Measurements from ENCODE around the gene NUDCD3. TPM values are rescaled to one million over a fixed set of nuclear protein-coding genes. Genes with fewer than 3 reads are reported as not detected.

Gene NUDCD3
- 100 to 1,000 TPM in 3 of 4 donors, 10 to 100 TPM in 1; 97.7 to 140 (median 122) TPM for total RNA-seq
- 10 to 100 TPM; 34.6 to 75.6 (median 43.9) TPM for polyA plus RNA-seq
- long read RNA-seq, donor 1, full-length matches to known transcripts: 60 of 72 reads
- long read RNA-seq, donor 1, partial matches to known transcripts: 7 of 72 reads
- long read RNA-seq, donor 1, other reads (novel, unspliced or antisense): 5 of 72 reads
- long read RNA-seq, donor 2, full-length matches to known transcripts: 155 of 204 reads
- long read RNA-seq, donor 2, partial matches to known transcripts: 16 of 204 reads
- long read RNA-seq, donor 2, other reads (novel, unspliced or antisense): 33 of 204 reads

DNA sequence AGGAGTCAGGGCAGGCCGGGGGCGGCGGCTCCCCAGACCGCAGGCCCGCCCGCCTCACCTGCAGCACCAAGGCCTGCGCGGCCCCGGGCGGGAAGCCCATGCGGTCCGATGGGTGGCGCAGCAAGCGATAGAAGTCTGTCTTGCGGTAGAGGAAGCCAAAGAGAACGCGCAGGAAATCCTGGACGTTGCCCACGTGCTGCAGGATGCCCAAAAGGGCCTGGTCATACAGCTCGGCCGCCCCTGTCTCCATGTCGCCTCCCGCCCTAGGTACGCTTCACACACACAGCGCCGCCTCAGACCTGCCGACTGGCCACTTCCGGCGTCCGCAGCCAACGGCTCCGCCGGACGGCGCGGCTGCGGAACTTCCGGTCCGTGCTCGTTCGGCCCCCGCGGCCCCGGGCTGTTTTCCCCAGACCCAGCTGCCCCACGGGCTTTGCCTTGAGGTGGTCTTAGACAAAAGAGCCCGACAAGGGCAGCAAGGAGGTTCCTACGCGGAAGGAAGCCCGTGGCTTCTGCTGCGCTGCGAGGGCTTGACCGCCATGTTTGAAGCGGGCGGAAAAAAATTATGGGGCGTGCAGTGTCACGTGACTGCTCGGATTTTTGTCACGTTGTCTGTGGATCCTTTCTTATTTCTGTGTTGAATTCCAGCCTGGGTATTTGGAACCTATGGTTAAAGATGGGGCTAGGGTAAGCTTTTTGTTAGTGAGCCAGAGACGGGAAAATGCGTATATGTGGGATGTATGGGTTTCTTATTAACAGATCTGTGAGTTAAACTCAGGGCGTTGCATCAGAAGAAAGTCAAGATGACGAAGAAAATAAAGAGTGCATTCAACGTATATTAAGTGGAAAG lies at the start of gene NUDCD3:
TSS of gene NUDCD3 (minus strand) at position 308 of the 850 bp plus-strand sequence. CDS start at position 250, 58 bp downstream.
- Histone ChIP-seq H3K4me1 (peaks cover 35% of the 10 kb centered on the region), H3K36me3 (ENCODE audit: insufficient read depth in 1 of 2, low read depth in 1 of 2) (no peaks in the 10 kb centered on the region), H3K27ac (peak within 1 kb of the TSS; percentile 97), H3K27me3 (ENCODE audit: insufficient read depth in 3 of 3, low read length in 2 of 3) (no peaks in the 10 kb centered on the region), H3K4me3 (peak within 1 kb of the TSS; percentile 88), H3K9me3 (no peaks in the 10 kb centered on the region)
- DNase-seq: peak; percentile 85 to 93
- WGBS, 3 donors: 0 to 1% (median 1%) methylated on average over 57 to 63 of the region's 63 CpGs
- ATAC-seq: peak; percentile 94 to 98 (median 96)
- intact Hi-C loops (cut with DNase I): no loop called here
- TF ChIP-seq, protein P1, sequence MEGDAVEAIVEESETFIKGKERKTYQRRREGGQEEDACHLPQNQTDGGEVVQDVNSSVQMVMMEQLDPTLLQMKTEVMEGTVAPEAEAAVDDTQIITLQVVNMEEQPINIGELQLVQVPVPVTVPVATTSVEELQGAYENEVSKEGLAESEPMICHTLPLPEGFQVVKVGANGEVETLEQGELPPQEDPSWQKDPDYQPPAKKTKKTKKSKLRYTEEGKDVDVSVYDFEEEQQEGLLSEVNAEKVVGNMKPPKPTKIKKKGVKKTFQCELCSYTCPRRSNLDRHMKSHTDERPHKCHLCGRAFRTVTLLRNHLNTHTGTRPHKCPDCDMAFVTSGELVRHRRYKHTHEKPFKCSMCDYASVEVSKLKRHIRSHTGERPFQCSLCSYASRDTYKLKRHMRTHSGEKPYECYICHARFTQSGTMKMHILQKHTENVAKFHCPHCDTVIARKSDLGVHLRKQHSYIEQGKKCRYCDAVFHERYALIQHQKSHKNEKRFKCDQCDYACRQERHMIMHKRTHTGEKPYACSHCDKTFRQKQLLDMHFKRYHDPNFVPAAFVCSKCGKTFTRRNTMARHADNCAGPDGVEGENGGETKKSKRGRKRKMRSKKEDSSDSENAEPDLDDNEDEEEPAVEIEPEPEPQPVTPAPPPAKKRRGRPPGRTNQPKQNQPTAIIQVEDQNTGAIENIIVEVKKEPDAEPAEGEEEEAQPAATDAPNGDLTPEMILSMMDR (IDR thresholded peaks at IDR 0.05): no peak

DNA sequence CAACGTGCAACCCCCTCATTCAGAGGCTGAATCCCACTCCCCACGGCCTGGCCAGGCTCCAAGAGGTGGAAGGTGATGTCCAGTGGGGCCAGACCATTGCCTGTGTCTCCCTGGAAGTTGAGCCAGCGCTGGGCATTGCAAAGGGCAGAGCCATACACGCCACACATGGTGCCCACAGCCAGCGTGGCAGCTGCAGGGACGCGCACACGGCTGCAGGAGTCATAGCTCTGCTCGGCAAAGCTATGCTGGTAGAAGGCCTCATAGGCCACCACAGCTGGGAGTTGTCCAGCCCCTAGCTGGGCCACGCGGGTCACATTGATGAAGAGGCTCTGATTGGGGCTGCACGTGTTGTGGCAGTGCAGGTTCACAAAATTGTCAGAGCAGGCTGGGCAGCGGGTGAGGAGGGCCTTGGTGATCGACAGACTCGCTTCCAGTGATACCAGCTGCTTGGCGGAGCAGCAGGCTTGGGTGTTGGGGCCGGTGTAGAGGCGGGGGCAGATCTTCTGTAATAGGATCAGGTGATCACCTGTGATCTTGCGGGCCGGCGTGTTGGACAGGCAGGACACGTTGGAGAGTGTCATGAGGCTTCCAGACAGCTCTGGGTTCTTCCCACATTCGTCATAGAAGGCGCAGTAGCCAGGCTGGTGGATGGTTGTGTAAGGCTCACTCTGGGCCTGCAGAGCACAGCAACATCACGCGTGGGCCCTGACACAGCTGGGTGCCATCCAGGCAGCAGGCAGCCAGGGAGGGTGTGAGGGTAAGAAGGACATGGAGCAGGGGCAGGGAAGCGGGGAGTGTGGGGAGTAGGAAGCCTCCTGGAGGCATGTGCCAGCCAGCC lies 49.4 kb upstream of the NUDCD3 start:
- Histone ChIP-seq H3K9me3 (no peaks in the 10 kb centered on the region), H3K36me3 (ENCODE audit: insufficient read depth in 1 of 2, low read depth in 1 of 2) (no peaks in the 10 kb centered on the region), H3K27me3 (ENCODE audit: insufficient read depth in 3 of 3, low read length in 2 of 3) (no peaks in the 10 kb centered on the region), H3K4me1 (no peaks in the 10 kb centered on the region), H3K27ac (no peak overlapping the region), H3K4me3 (no peak overlapping the region)
- WGBS, 3 donors: 85 to 86% (median 85%) methylated on average over 27 of the region's 27 CpGs
- DNase-seq (no peak), ATAC-seq (no peak)
- TF ChIP-seq, protein P1 (IDR thresholded peaks at IDR 0.05): no peak
- intact Hi-C loops (cut with DNase I): loop anchor here in 1 of 2 donors (10.0 kb wide), 1 partner anchor 195 kb away; no protein-coding TSS in a partner anchor

DNA sequence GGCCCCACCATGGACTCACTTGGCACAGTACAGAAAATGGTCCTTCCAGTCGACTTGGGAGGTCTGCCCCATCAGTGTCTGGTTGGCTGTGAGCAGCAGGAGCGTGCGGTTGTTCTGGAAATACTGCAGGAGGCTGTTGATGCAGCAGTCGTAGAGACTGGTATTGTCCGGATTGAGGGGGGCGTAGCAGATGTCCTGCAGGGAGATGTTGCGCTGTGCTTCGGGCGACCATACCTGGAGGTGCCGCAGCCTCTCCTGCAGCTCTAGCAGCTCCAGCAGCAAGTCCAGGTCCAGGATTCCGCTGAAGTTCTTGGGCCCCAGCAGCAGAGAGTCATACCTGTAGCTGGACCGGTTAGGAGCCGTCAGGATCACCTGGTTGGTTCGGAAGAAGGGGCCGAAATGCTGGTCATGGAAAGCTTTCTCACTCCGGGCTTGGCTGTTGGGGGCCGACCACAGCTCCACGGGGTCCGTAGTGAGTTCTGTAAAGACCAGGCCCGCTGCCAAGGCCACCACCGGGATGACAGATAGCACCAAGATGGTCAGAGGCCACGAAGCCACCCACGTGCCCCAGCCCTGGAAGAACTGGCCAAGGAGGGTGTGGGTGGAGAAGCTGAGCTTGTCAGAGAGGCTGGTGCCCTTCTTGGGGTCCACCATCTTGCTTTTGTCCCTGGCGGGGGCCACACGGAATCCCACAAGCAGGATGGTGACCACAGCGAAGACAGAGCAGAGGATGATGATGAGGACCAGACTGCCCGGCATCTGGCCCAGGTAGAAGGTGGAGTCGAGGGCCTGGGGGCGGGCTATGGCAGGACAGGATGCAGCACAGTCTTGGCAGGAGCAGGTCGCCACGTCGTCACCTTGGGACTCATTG lies 48.6 kb upstream of the NUDCD3 start:
- intact Hi-C loops (cut with DNase I): no loop called here
- WGBS, 3 donors: 88 to 93% (median 90%) methylated on average over 32 of the region's 32 CpGs
- Histone ChIP-seq H3K9me3 (no peaks in the 10 kb centered on the region), H3K27ac (no peak overlapping the region), H3K4me1 (no peaks in the 10 kb centered on the region), H3K36me3 (ENCODE audit: insufficient read depth in 1 of 2, low read depth in 1 of 2) (no peaks in the 10 kb centered on the region), H3K27me3 (ENCODE audit: insufficient read depth in 3 of 3, low read length in 2 of 3) (no peaks in the 10 kb centered on the region), H3K4me3 (no peak overlapping the region)
- DNase-seq: no peak
- TF ChIP-seq, protein P1 (IDR thresholded peaks at IDR 0.05): no peak
- ATAC-seq: no peak

Data from psoas muscle (tissue), 8 donors.